Stimulated activated CD8-positive, alpha-beta memory T cell treated with anti-CD3 and anti-CD28 coated beads, Interleukin-4, amount 100 ng/mL, for 24 hours (primary cell): Measurements from ENCODE around the gene CASZ1.

Experiments
- DNase-seq: peaks from one replicate; pipeline ENCODE4 v3.0.0-alpha.2; 2020; ENCODE audit warnings: low read depth

The CASZ1 gene

DNA sequence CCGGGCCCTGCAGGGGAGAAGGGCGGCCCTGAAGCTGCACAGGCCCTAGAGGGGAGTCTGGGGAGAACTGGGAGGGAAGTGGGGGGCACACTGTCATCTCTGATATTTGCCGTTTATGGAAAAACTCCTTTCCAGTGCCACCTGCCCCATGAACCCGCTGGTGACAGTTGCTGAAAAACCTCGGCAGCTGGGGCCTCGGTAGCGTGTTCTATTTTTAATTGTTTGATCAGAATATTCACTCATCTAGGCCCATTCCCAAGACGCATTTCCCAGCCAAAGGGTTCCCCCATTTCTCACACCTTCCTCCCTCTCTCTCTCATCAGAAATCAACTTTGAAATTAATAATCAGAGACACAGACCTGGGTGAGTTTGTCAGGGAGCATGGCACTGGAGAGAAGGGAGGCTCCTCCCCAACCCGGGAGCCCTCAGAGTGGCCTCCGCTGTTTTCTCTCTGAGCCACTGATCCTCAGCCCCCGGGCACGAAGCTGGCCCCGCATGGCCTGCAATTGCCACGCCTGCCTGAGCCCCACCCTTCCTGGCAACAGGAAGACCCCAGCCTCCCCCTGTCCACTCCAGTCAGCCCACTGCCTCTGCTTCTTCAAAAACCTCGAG, 111.1 kb downstream of the CASZ1 start:
- DNase-seq: no peak

DNA sequence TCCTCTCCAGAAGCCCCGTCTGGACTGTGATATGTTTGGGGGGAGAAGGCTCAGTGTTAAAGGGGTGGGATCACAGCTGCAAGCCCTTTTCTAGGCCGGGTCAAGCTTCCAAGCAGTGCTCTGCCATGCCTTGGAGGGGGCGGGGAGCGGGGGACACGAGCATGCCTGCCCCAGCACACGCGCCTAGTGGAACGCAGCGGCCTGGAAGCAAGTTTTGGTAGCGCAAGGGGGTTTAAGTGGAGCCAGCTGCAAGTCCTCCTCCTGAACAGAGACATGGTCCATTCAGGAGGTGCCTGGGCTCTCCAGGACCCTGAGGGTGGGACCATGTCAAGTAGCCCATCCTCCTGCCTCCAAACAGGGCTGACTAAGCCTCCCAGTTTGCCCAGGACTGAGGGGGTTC, 112.2 kb downstream of the CASZ1 start:
- no peak for DNase-seq

DNA sequence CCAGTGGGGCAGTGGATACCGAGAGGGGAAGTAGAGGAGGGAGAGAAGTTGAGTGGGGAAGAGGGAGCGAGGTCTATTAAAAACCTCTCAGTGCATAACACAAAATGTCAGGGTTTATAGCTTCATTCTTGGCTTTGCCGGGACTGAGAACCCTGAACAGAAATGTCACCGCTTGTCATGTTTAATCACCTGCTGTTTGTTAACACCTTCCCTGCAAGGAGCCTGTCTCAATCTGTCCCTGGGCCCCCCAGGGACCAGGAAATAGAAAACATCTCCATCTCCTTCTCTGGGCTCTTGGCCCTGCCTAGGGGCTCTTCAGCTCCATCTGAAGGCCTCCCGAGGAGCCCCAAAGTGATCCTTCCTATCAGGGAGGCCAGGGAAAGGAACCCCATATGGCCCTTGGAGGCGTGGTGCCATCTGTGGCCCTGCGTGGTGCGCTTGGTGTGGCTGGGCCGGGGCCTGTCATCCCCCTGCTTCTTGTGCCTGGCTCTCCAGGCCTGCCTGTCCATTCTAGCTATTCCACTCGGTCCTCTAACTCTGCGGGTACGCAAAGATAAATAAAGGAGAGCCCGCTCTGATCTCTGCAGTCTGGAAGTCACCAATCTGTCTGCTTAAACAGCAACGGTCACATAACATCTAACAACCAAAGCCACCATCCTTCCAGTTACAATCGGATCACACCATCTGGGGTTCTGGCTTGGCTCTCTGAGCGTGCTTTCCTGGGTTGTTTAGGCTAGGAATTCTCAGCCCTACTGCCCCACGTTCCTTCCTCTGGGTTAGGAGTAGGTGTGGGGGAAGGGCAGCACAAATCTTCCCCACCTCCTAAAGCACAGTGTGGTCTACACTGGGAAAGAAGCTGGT, 113.8 kb downstream of the CASZ1 start:
- no peak for DNase-seq

DNA sequence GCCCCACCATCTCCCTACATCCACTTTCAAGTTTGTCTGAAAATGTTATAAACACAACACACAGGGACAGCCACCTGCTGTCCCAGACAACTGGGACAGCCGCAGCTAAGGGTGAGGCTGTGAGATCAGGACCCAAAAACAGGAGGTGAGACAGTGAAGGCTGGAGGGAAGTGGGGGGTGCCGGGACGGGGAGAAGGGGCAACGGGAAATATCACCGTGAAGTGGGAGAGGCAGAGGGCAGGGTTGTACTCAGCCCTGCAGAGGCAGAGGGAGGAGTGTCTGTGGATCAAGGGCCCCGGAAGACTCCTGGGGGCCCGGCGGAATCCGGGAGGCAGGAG, 114.4 kb downstream of the CASZ1 start:
- no peak for DNase-seq

DNA sequence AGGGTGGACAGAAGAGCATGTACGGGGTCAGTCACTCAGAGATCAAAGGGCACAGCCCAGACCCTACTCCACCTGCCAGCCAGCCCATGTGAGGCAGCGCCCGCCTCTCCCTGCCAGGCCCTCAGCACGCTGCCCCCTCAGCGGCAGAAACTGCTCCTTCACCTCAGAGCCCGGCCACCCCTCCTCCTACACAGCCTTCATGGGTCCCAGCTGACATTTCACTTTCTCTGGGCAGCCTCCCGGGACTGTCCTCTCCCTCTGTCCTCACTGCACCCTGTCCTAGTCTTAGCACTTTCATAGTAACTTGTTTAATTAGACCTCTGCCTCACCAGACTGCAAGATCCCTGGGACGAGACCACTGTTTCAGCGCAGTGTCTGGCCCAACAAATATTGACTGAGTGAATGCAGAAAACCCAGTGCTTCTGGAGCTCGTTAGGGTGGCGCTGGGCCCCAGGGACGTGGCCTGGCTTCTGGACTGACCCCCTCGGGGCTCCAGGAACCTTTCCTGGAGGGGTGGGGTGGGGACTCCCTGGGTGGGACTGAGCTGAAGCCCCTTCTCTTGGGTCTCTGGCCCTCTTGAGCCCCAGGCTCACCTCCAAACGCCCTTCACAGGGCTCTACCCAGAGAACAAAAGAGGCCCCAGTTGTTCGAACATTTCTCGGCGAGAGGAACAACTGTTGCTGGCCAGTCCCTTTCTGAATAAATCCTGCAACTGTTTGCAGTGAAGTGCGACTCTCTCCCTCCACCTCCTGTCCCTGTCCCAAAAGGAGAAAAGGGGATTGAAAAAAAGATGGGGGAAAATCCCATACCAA, 114.9 kb downstream of the CASZ1 start:
- DNase-seq: no peak

DNA sequence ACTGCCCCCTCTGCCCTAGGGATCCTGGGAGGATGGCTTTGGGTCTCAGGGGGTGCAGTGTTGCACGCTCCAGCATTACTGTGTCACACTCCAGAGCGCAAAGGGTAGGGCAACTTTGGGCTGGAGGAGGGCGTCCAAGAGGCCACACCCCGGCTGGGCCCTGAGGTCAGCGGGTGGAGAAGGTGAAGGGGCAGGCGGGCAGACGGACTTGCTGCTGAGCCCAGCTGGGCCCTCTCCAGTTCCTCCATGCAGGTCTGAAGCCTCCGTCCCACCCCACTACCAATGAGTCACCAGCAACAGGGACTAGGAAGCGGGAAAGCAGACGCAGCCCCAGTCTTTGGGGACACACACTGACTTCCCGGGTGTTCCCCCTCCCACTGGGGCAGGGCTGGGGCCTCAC, 116.0 kb downstream of the CASZ1 start:
- no peak for DNase-seq

DNA sequence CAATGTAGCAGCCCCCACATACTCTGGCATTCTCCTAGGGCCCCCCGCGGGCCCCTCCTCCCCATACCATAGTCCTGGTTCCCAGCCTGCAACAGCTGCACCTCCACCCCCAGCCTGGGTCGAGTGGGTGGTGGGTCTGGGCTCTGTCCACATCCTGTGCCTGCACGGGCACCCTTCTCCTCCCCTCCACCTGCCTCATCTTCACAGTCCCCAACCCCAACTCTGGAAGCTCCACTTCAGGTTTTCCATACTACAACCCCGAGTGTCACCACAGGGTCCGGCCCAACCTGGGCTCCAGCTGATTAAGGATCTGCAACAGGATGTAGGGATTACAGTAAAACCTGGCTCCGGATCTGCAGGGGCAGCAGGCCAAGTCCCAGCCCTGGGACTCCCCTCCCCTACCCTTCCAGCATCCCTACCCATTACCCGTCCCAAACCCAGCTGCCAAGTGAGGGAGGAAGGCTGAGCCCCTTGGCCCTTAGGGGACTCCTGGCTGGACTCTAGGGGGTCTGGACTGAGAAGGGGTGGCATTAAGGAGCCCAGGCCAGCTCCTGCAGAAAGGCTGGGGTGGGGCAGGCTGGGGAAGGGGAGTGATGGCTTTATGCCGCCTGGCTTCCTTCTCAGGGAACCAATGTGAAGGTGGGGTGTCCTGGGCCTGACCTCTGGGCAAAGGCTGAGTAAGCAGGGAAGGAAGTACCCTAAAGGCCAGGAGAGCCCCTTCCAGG, 116.8 kb downstream of the CASZ1 start:
- DNase-seq: no peak

DNA sequence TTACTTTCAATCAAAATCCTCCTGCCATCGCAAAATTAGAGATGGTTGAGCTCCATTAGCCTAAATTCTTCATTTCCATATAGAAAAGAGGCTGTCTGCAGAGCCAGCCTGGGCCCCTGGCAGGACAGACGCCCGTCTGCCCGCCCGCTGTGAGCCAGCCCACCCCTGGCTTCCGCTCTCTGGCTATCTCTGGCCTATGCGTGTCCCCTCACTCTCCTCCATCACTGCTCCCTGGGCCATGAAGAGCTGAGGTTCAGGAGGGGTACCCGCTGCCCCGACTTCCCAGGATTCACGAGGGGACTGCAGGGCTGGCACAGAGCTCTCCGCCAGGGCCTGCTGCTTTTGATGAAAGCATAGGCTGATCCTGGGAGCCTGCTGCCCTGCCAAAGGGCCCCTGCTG, 117.6 kb downstream of the CASZ1 start:
- DNase-seq: no peak

DNA sequence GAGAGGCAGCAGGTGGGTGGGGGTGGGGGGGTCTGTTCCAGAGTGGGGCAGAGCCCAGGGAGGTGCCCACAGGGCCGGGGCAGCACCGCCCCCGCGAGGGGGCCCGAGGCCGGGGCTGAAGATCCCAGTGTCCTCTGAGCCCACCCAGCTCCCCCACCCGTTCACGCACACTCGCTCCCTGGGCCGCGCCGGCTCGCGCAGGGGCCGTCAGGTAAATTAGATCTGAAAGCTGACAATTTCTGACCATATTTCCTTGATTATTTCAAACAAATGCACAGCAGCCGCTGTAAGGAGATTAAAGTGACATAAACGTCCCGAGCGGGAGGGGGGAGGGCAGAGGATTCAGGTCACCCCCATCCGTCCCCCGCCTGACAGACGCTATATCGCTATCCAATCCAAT, 118.0 kb downstream of the CASZ1 start:
- no peak for DNase-seq

DNA sequence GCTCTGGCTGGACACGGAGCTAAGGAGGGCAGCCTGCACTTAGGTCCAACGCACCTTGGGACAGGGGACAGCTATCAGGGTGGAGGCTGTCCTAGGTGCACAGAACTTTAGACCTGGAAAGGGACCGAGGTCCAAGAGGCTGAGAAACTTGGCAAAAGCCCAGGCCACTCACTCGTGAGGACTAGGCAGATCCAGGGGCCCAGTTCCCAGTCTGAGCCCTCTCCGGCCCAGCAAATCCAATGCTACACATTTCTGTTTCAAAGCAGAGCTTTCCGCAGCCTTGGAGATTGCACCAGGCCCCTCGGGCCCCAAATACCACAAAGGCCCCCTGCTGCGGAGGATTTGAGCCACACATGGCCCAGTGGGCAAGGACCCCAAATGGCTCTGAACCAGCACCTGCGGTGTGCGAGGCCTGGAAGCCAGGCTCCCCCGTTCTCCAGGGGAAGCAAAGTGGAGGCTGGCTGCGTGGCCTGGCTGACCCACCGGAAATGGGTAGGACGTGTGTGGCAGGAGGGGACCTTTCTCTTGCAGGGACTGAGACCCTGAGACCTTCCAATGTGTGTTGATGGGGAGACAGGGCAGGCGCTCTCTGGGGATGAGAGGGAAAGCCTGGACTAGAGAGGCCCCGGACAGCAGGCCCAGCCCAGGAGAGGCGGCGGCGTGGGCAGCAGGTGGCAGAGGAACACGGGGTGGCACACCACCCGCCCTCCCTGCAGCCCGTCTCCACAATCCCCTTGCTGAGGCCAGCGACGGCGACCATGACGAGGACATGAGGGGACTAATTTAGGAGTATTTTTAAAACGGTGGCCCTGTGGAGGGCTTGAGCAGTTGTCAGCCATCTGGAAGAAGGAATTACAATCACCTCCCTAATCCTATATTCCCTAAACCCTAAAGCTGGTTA, 118.7 kb downstream of the CASZ1 start:
- no peak for DNase-seq

DNA sequence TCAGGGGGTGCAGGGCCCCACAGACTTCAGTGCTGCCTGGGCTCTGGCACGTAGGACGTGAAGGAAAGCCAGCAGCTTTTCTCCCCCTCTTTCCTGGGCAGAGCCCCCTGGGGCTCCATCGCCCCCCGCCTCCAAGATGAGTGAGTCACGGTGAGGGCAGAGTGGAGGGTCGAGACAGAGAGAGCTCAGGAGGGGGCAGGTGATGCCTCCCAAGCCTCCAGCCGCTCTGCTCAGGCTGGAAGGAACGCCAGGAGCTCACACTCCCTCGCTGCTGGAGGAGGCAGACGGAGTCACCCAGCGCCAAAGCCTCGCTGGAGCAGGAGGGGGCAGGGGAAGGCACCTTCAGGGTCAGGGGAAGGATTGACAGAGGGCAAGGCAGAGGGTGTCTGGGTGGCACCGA, 119.5 kb downstream of the CASZ1 start:
- DNase-seq: no peak

DNA sequence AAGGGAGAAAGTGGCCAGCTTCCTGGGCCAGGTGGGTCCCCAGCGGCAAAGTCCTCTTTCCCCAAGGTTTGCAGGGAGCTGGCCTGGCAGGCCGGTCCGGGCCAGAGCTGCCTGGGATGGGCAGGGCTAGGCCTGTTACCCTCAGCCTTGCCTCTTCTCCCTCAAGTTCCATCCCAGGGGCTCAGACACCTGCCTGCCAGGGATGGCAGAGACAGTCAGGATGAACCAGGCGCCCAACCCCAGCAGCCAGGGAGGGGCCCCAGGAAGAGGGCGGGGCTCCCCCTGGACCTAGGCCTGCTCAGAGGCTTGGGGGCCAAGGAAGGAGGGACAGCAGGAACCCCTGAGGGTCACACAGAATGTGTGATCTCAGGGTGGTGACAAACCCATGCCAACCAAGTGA, 120.6 kb downstream of the CASZ1 start:
- no peak for DNase-seq

DNA sequence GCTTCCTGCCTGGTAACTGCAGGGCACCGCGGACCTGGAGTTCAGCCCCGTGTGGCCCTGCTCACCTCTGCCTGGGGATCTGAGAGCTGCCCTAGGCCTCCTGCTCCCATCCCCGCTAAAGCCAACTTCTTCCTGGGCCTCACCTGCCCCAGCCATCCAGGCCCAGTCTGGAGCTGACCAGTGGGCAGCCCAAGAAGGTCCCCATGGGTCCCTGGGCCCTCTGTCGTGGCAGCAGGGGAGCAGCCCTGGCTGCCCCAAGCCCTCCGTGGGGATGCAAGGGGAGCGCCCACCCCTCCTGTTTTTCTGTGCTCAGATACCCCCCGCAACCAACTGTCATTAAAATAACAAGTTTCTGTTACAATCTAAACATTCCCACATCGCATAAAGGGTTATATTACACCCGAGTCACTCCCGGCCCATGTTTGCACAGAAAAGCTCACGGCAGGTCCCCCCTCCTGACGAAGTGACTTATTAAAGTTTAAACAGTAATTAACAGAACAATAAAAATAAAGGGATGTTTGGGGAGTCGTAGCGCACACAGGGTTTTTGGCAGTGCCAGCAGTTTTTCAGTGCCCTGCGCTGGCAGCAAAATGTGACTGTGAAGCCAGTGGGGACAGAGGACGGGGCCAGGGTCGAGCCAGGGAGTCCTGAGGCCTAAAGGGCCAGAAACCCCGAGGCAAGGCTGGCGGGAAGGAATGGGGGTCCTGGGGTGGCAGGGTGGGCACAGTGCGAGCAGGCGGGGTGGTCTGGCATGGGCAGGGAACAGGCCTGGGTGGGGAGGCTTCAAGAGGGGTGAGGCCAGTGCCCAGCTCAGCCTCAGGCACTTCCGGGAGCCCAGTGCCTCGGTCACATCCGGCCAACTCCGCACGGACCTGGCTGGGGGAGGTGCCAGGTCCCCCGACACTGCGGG, 121.5 kb downstream of the CASZ1 start:
- no peak for DNase-seq

DNA sequence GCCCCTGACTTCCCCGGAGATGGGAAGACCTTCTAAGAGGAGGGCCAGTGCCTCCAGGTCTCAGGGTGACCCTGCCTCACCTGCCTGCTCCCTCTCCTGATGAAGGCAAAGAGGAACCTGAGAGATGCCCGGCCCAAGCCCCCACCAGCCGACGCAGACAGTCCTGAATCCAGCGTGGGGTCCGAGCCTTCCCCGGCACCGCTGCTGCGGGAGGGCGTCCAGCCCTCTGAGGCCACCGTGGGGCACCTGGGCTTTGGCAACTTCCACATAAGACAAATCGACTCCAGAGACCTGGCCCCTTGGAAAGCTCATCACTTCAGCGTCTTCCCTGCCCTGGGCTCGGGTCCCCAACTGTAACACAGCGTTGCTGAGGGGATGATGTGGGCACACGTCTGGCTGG, 122.2 kb downstream of the CASZ1 start:
- no peak for DNase-seq

DNA sequence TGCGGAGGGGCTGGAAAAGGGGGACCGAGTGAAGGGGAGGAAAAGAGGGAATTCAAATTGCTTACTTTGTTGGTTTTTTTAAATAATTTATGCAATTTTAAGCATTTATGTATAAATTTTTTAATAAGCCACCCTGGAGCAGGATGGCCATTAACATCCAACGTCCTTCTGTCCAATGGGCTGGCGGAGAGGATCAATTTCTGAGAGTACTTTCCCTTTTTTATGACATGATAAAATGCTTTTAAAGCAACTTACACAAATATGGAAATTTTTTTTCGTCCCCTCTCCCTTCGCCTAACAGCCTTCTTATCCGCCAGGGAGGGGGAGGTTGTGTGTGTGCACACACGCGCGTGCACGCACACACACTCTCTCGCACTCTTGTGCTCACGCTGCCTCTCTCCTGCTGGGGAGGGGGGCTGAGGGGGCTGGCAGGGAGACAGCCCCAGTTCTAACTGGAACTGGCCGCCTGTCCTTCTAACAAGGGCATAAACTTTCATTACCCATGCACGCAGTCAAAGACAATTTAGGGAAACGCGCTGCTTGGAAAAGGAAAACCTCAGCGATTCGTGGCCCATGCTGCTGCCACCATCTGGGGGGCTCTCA, 123.2 kb downstream of the CASZ1 start:
- no peak for DNase-seq

DNA sequence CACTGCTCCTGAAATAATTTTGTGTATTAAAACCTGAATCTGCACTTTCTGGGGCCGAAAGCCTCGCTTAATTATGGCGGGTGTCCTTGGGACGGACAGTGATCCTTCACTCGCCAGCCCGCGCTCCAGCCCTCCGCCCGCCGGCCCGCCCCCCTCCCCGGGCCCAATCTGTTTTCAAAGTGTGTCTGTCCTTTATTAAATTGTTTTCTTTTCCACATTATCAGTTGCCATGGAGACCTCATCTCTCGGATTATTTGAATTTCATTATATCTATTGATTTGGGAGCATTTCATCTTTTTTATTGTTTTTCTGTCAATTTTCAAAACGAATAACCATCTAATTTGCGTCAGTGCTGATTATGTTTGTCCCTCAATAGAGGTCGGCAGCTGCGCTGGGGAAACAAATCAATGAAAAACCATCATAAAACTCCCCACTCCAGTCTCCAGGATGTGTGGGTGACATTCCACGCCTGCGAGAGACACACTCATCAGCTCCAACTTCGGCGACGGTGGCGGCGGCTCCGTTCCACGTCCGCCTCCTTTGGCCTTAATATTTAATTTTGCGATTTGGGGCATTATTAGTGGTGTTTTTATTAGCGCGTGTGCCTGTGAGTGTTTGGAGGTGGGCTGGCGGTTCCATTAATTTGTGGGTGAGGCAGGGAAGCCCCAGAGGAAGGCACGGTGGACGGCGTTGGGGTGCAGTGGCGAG, 123.9 kb downstream of the CASZ1 start:
- DNase-seq: no peak

DNA sequence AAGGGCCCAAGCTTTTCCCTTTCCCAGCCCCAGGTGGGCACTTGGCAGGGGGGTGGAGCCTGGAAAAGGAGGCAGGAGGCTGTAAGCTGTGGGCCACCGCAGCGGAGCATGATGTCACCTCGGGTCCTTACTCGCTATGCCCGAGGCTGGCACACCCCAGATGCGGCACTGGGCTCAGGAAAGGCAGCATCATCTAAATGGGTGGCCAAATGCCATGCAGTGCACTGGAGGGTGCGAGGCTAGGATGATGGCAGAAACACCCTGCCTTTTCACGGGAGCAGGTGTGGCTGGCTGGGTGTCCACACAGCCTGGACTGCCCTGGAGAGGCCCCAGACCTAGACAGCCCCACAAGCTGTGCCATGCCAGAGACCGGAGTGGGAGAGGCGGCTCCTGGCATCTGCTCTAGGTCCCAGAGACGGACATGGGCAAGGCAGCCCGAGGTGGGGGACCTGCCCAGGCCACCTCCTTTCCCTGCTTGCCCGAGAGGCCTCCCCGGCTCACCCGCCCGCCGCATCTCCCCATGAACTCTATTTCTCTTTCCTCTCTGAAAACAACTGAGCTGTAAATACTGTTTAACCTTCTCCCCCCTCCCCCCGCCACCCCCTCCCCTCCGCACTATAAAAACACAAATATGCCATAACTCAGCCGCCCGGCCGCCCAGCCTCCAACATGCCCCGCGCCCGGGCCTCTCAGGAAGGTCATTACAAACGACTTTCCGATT, 124.7 kb downstream of the CASZ1 start:
- no peak for DNase-seq

DNA sequence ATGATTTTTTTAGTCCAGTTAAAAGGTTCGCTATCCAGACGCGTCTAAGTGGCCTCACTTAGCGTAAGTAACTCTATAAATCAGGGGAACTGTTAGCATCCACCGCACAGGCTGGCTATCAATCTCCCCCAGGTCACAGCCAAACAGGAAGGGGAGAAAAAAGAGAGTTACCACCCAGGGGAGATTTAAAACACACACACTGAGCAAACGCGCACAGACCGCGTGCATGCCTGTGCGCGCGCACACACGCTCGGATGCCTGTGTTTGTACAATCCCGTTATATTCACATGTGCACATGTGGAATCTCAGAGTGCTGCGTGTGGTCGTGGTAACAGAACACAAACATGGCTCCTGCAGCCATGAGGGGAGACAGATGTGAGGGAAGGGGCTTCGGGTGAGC, 125.4 kb downstream of the CASZ1 start:
- no peak for DNase-seq

DNA sequence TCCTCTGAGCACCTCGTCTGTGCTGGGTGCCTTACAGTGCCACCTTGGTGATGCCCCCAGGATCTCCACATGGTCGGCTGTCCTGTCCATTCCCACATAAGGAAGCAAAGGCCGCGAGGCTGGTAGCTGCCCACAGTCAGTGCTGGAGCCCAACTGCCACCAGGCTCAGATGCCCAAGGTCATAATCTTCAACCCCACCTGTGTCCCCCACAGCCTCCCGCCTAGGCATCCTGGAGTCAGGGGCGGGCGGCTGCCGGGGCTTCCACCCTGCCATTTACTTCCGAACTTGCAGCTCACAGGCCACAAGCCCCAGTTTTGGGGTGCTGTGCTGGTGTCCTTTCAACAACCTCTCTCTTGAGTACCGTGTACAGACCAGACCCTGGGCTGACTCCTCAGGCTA, 126.3 kb downstream of the CASZ1 start:
- no peak for DNase-seq
